ENCODE measurements around the gene CEP250. TPM values are rescaled to one million over a fixed set of nuclear protein-coding genes. Genes with fewer than 3 reads are reported as not detected.

CEP250 gene
- total RNA-seq, 1 experiment from 2014 or later: 52.5 TPM

- no TSS peak for BruUV-seq (replicated peaks)
- ATAC-seq (no peak), DNase-seq (no peak)
- TF ChIP-seq EZH2phosphoT487 (IDR thresholded peaks at IDR 0.05; ENCODE audit: borderline replicate concordance, low read length) (no peak), EZH2 (IDR thresholded peaks at IDR 0.05; ENCODE audit: low read length, unreplicated experiment) (no peak), CTCF (conservative IDR thresholded peaks at IDR 0.05; ENCODE audit: low read depth, low read length) (no peak)
- Histone ChIP-seq H3K9me2 (replicated peaks; ENCODE audit: low read length) (no peaks in the 10 kb centered on the region), H3K9me3 (ENCODE audit: low read length) (no peaks in the 10 kb centered on the region), H3K4me2 (ENCODE audit: low read length) (no peak overlapping the region), H4K20me1 (ENCODE audit: low read length) (no peaks in the 10 kb centered on the region), H3K4me3 (ENCODE audit: low read length) (no peak overlapping the region), H3K36me3 (ENCODE audit: low read depth, low read length) (peaks cover 33% of the 10 kb centered on the region), H3K9ac (ENCODE audit: low read length) (no peak overlapping the region), H3K27me3 (ENCODE audit: low read length) (no peaks in the 10 kb centered on the region), H3K27ac (ENCODE audit: low read length) (no peak overlapping the region), H3F3A (ENCODE audit: low read length, unreplicated experiment) (no peaks in the 10 kb centered on the region), H3K79me2 (ENCODE audit: low read length) (peaks cover 17% of the 10 kb centered on the region), H2AFZ (ENCODE audit: low read length) (no peak overlapping the region), H3K4me1 (ENCODE audit: insufficient read depth, low read length) (peaks cover 13% of the 10 kb centered on the region)
- ChIA-PET POLR2A (ENCODE audit: unreplicated experiment) (no interaction called here), CTCF (no interaction called here)
- intact Hi-C loops (cut with micrococcal nuclease): no loop called here
Observed at GRCh38 chr20:35546127-35546526, 90.7 kb downstream of the CEP250 start.

- peaks cover 37% of the 10 kb centered on the region for H3K36me3 ChIP-seq (ENCODE audit: low read depth, low read length)
- no peak for ATAC-seq
- no peak for TF ChIP-seq EZH2phosphoT487 (IDR thresholded peaks at IDR 0.05; ENCODE audit: borderline replicate concordance, low read length)
- TF ChIP-seq EZH2 (IDR thresholded peaks at IDR 0.05; ENCODE audit: low read length, unreplicated experiment): no peak
- TF ChIP-seq CTCF (conservative IDR thresholded peaks at IDR 0.05; ENCODE audit: low read depth, low read length): no peak
- peaks cover 7% of the 10 kb centered on the region for H3K4me1 ChIP-seq (ENCODE audit: insufficient read depth, low read length)
- no peaks in the 10 kb centered on the region for H3K9me2 ChIP-seq (replicated peaks; ENCODE audit: low read length)
- H3K27ac ChIP-seq (ENCODE audit: low read length): no peak overlapping the region
- no peaks in the 10 kb centered on the region for H3K9me3 ChIP-seq (ENCODE audit: low read length)
- no TSS peak for BruUV-seq (replicated peaks)
- no peaks in the 10 kb centered on the region for H4K20me1 ChIP-seq (ENCODE audit: low read length)
- POLR2A ChIA-PET (ENCODE audit: unreplicated experiment): no interaction called here
- no peaks in the 10 kb centered on the region for H3F3A ChIP-seq (ENCODE audit: low read length, unreplicated experiment)
- H2AFZ ChIP-seq (ENCODE audit: low read length): no peak overlapping the region
- CTCF ChIA-PET: no interaction called here
- no peaks in the 10 kb centered on the region for H3K27me3 ChIP-seq (ENCODE audit: low read length)
- peaks cover 13% of the 10 kb centered on the region for H3K79me2 ChIP-seq (ENCODE audit: low read length)
- no peak overlapping the region for H3K9ac ChIP-seq (ENCODE audit: low read length)
- no peak overlapping the region for H3K4me2 ChIP-seq (ENCODE audit: low read length)
- no peak overlapping the region for H3K4me3 ChIP-seq (ENCODE audit: low read length)
- DNase-seq: no peak
- intact Hi-C loops (cut with micrococcal nuclease): no loop called here
Observed at GRCh38 chr20:35547329-35547728, 91.9 kb downstream of the CEP250 start.

GRCh38 chr20:35551503-35551902 lies 96.1 kb downstream of the CEP250 start:
- BruUV-seq (replicated peaks): no TSS peak
- Histone ChIP-seq H3K4me1 (ENCODE audit: insufficient read depth, low read length) (no peaks in the 10 kb centered on the region), H4K20me1 (ENCODE audit: low read length) (no peaks in the 10 kb centered on the region), H3K4me2 (ENCODE audit: low read length) (no peak overlapping the region), H2AFZ (ENCODE audit: low read length) (no peak overlapping the region), H3K4me3 (ENCODE audit: low read length) (no peak overlapping the region), H3K27me3 (ENCODE audit: low read length) (no peaks in the 10 kb centered on the region), H3K9me2 (replicated peaks; ENCODE audit: low read length) (no peaks in the 10 kb centered on the region), H3K79me2 (ENCODE audit: low read length) (no peaks in the 10 kb centered on the region), H3F3A (ENCODE audit: low read length, unreplicated experiment) (no peaks in the 10 kb centered on the region), H3K9me3 (ENCODE audit: low read length) (no peaks in the 10 kb centered on the region), H3K27ac (ENCODE audit: low read length) (no peak overlapping the region), H3K36me3 (ENCODE audit: low read depth, low read length) (peaks cover 36% of the 10 kb centered on the region), H3K9ac (ENCODE audit: low read length) (no peak overlapping the region)
- DNase-seq (no peak), ATAC-seq (no peak)
- CTCF ChIA-PET: no interaction called here
- TF ChIP-seq EZH2phosphoT487 (IDR thresholded peaks at IDR 0.05; ENCODE audit: borderline replicate concordance, low read length) (no peak), EZH2 (IDR thresholded peaks at IDR 0.05; ENCODE audit: low read length, unreplicated experiment) (no peak), CTCF (conservative IDR thresholded peaks at IDR 0.05; ENCODE audit: low read depth, low read length) (no peak)
- POLR2A ChIA-PET (ENCODE audit: unreplicated experiment): interaction anchor here (0.6 kb wide), 1 partner anchor 746 kb away, joined by 6 read pairs; no protein-coding TSS in a partner anchor
- intact Hi-C loops (cut with micrococcal nuclease): no loop called here
